Calu3 (cell line): ENCODE measurements around the gene ITGA6. TPM values are rescaled to one million over a fixed set of nuclear protein-coding genes. Genes with fewer than 3 reads are reported as not detected.

ENCODE experiments used
- BruUV-seq: library from RNA; stranded (reverse); fragments of 400-500 nt; replicated peaks from 2 replicates; lab custom pipeline; 2021; lab: Mats Ljungman, UMichigan
- CTCF ChIA-PET: fragments of 300-600 bp; sonication (Branson Sonifier 250); formaldehyde crosslinking; loops from one replicate; lab custom pipeline; 2022; ENCODE audit warnings: antibody characterized with exemption; lab: Charles Lee
- DNase-seq: peaks from one replicate; pipeline ENCODE4 v3.0.0; 2022
- H3K27ac Mint-ChIP-seq: one replicate; pipeline ENCODE4 v1.8.0; 2022; ENCODE audit warnings: mixed read lengths; ENCODE audit not compliant: unreplicated experiment
- H3K27me3 Mint-ChIP-seq: one replicate; pipeline ENCODE4 v1.8.0; 2022; ENCODE audit warnings: mixed read lengths; ENCODE audit not compliant: unreplicated experiment
- H3K36me3 Mint-ChIP-seq: one replicate; pipeline ENCODE4 v1.8.0; 2022; ENCODE audit warnings: mild to moderate bottlenecking, moderate library complexity, mixed read lengths; ENCODE audit not compliant: insufficient read depth, unreplicated experiment
- H3K4me1 Mint-ChIP-seq: one replicate; pipeline ENCODE4 v1.8.0; 2022; ENCODE audit warnings: mild to moderate bottlenecking, low read depth, mixed read lengths; ENCODE audit not compliant: unreplicated experiment
- H3K4me3 Mint-ChIP-seq: one replicate; pipeline ENCODE4 v1.8.0; 2022; ENCODE audit warnings: mild to moderate bottlenecking, low read depth, moderate library complexity, mixed read lengths; ENCODE audit not compliant: unreplicated experiment
- H3K9me3 Mint-ChIP-seq: one replicate; pipeline ENCODE4 v1.8.0; 2022; ENCODE audit warnings: low read depth, mixed read lengths; ENCODE audit not compliant: unreplicated experiment
- intact Hi-C: fragments of 100-400 bp; cut with micrococcal nuclease; formaldehyde crosslinking; loops from one replicate; pipeline ENCODE4 v1.10.0; 2022; ENCODE audit not compliant: unreplicated experiment
- total RNA-seq: library from RNA; stranded (reverse); gene quantifications from 2 replicates; pipeline ENCODE4 v1.2.3, GENCODE V29; 2022
- TF ChIP-seq, protein P1 (sequence below): fragments of 200-600 bp; IDR thresholded peaks from one replicate; pipeline ENCODE4 v1.8.0; 2022; ENCODE audit warnings: antibody characterized with exemption; ENCODE audit not compliant: unreplicated experiment

ITGA6 gene
- total RNA-seq, 1 experiment from 2014 or later: 270 TPM

DNA sequence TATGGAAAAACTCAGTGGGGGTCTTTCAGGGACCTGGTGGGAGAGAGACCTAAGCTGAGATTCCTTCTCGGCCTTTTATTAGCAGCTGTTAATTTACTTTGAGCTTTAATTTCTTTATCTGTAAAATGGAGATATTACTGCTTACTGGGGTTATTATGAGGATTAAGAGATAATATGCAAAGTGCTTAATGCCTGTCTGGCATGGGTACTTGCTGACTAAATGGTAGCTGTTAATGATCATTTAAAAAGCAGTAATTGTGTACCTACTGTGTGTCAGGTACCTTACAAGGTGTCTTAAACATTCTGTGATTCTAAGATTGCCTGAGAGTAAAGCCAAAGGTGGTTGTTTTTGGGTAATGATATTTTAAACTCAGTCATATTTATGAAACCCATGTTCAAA, 2.6 kb downstream of the ITGA6 start:
- no peaks in the 10 kb centered on the region for H3K27me3 Mint-ChIP-seq
- intact Hi-C loops: no loop called here
- H3K4me3 Mint-ChIP-seq: peak overlapping the region; percentile 95
- H3K4me1 Mint-ChIP-seq: peaks cover 50% of the 10 kb centered on the region
- no peaks in the 10 kb centered on the region for H3K9me3 Mint-ChIP-seq
- CTCF ChIA-PET: interaction anchor here (0.9 to 5.8 kb wide), 5 partner anchors 11 to 198 kb away, joined by 4 to 106 read pairs (median 10); no protein-coding TSS in a partner anchor
- BruUV-seq: no TSS peak
- H3K36me3 Mint-ChIP-seq: peaks cover 60% of the 10 kb centered on the region
- TF ChIP-seq, protein P1, sequence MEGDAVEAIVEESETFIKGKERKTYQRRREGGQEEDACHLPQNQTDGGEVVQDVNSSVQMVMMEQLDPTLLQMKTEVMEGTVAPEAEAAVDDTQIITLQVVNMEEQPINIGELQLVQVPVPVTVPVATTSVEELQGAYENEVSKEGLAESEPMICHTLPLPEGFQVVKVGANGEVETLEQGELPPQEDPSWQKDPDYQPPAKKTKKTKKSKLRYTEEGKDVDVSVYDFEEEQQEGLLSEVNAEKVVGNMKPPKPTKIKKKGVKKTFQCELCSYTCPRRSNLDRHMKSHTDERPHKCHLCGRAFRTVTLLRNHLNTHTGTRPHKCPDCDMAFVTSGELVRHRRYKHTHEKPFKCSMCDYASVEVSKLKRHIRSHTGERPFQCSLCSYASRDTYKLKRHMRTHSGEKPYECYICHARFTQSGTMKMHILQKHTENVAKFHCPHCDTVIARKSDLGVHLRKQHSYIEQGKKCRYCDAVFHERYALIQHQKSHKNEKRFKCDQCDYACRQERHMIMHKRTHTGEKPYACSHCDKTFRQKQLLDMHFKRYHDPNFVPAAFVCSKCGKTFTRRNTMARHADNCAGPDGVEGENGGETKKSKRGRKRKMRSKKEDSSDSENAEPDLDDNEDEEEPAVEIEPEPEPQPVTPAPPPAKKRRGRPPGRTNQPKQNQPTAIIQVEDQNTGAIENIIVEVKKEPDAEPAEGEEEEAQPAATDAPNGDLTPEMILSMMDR: no peak
- DNase-seq: no peak
- peak overlapping the region; percentile 50 for H3K27ac Mint-ChIP-seq

DNA sequence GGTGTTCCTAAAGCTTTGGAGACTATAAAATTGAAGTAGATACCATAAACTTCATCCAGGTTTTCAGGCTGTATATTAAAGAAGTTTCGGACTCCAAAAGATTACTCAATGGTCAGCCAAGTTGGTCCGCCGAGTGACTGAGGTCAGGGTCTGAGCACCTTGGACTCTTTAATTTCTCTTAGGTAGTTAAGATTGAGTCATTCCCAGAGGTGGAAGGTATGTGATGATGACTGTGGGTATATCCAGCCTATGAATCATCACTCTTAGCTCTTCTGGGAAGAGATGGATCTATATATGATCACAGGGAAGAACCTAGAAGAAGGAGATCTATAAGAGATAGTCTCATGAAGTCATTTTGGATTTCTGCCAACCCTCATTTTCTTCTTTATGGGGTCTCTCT, 3.3 kb downstream of the ITGA6 start:
- Mint-ChIP-seq H3K4me1 (peaks cover 52% of the 10 kb centered on the region), H3K9me3 (no peaks in the 10 kb centered on the region), H3K27me3 (no peaks in the 10 kb centered on the region), H3K4me3 (peak overlapping the region; percentile 95), H3K36me3 (peaks cover 63% of the 10 kb centered on the region), H3K27ac (peak overlapping the region; percentile 50)
- TF ChIP-seq, protein P1: no peak
- CTCF ChIA-PET: interaction anchor here (1.6 to 5.8 kb wide), 4 partner anchors 10 to 34 kb away, joined by 5 to 106 read pairs (median 47); no protein-coding TSS in a partner anchor
- no peak for DNase-seq
- intact Hi-C loops: no loop called here
- no TSS peak for BruUV-seq

DNA sequence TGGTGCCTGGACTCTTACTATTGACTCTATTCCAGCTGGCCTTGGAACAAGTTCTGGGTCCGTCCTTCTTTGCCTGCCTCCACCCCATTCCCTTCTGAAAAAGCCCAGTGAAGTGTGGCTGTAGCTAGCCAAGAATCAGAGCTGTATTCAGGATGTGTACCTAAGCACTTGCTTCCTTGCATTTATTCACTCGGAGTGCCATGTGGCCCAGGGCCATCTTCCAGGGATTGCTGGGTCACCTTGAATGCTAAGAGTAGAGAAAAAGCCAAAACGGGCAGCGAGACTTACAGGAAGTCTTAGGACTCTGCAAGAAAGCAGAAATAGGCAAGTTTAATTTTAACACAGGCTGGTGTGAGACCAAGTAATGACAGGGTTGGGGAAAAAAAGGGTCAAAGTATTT, 4.1 kb downstream of the ITGA6 start:
- CTCF ChIA-PET: interaction anchor here (1.6 to 5.8 kb wide), 3 partner anchors 9 to 33 kb away, joined by 5 to 106 read pairs (median 84); no protein-coding TSS in a partner anchor
- intact Hi-C loops: no loop called here
- Mint-ChIP-seq H3K27ac (peak overlapping the region; percentile 50), H3K36me3 (peaks cover 67% of the 10 kb centered on the region), H3K4me3 (peak overlapping the region; percentile 95), H3K4me1 (peaks cover 52% of the 10 kb centered on the region), H3K9me3 (no peaks in the 10 kb centered on the region), H3K27me3 (no peaks in the 10 kb centered on the region)
- BruUV-seq: no TSS peak
- DNase-seq: no peak
- TF ChIP-seq, protein P1: no peak

DNA sequence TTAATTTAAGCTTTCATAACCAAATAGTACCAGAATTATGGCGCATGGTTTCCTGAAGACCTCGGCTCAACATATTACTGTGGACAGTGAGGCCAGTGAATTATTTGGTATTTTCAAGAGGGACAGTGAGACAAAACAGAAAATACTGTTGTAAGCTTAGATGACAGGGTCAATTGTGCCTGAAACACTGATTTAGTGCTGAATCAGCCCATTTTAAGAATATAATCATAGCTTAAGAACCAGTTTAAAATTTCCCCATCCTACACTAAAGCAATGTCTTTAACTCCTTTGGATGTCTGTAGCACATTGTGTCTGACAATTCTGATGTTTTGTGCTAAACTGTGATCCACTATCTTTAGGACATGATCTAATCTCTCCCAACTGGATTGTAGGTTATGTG, 4.6 kb downstream of the ITGA6 start:
- CTCF ChIA-PET: interaction anchor here (1.6 to 5.8 kb wide), 3 partner anchors 9 to 32 kb away, joined by 5 to 106 read pairs (median 84); no protein-coding TSS in a partner anchor
- Mint-ChIP-seq H3K27ac (peak overlapping the region; percentile 50), H3K27me3 (no peaks in the 10 kb centered on the region), H3K9me3 (no peaks in the 10 kb centered on the region), H3K4me1 (peaks cover 47% of the 10 kb centered on the region), H3K36me3 (peaks cover 63% of the 10 kb centered on the region), H3K4me3 (peak overlapping the region; percentile 95)
- DNase-seq: no peak
- intact Hi-C loops: no loop called here
- TF ChIP-seq, protein P1: no peak
- no TSS peak for BruUV-seq
